NCI-H526 (cell line): ENCODE data around the gene C2CD3.
"Not testable (repeated sequence)": the region's sequence is repeated elsewhere in the genome, so short reads cannot be mapped to it uniquely, and the experiment has no call there.

Experiments used
- DNase-seq, 2 experiments: peaks; one replicate each; lab custom pipeline; 2025; lab: John Stamatoyannopoulos, UW

C2CD3 gene

DNA sequence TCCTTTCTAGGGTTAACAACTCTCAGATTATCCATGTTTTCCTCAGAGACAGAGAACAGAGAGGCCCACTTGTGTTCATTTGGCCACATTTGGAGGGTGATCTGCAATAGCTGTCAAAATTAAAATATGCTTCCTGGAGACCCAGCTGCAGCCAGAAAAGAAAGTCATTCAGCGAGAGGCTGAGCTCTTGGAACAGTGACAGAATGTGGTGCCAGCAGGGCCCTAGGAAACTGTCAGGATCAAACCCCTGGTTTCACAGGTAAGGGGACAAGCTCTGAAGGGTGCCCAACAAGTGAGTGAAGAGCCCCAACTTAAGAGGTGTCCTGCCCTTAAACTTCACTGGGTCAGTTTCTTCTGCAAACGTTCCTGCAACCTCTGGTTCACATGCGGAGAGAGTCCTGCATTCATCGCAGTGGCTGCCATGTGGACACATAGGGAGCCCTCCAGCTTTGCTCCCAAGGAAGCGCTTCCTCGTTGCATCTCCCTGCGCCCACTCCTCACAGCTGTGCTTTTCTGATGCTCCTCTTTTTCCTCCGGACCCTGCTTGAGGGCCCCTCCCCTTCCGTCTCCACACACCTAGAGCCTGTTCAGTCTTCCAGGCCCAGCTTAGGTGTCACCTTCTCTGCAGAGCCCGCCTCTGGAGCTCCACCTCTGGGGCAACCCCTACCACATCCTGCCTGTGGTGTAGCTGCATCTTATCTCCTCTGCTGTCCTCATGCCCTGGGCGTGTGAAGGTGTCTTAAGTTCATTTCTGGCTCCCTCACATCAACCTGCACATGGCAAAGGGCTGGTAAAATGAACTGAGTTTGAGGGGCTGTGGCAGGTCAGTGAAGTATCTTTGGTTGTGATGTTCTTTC is 165.8 kb downstream of the C2CD3 start:
- DNase-seq, result no peak

DNA sequence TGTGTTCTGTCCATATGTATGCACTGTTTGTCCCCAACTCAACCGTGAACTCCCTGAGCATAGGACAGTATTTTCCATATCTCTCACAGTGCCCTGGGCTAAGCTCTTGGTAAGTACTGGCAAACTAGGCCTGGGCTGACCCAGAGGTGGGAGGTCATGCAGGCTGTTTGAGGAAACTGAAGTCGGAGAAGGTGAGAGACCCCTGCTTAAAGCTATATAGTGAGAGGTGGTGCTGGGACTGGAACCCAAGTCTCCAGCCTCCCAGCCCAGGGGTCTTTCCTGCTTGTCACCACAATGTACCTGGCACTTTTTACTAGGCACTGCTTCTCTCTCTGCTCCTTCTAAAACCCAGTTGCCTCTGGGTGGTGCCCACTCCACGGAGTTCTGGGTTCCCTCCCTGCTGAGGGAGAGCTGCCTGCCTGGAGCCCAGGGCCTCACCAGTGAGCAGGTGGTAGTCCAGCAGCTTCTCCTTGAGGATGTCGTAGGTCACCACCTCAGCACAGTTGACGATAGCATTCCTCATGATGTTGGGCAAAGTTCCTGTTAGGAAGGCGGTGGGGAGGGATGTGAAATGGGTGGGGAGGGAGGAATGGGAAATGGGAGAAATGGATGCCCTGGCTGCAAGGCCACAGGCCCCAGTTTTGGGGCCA is 166.6 kb downstream of the C2CD3 start:
- no peak for DNase-seq

DNA sequence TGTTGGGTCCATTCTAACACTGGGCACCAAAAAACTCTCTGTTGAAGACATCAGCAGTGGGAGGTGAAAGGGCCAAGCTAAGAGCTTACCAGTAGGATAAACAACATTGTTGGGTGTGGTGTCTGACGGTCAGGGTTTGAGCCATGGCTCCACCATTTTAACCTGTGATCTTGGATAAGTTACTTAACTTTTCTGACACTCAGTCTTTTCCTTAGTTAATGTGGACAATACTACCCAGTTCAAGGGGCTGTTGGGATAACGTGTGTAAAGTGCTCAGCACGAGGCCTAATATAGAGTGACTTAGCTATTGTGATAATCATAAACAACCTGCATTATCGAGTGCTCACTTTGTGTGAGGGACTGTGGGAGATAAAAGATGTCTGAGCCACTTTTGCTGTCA is 168.0 kb downstream of the C2CD3 start:
- no peak for DNase-seq

DNA sequence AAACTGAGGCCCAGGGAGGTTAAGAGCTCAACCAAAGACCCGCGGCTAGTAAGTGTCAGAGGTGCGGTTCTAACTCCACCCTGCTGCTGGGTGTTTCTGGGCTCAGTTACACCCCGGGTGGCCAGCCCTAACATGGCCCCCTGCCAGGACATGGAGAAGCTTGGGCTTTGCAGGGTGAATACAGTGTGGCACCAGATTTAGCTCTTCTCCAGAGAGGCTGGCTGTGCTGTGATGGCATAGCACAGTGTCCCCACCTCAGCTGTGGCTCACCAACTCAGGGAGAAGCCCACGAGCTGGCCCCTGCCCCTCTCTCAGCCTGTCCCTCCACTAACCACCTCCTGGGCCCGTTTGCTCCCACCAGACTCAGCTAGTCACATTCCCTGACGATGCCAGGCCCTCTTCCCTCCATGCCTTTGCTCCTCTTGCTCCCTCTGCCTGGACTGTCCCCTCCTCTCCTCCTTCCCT is 168.9 kb downstream of the C2CD3 start:
- no peak for DNase-seq

DNA sequence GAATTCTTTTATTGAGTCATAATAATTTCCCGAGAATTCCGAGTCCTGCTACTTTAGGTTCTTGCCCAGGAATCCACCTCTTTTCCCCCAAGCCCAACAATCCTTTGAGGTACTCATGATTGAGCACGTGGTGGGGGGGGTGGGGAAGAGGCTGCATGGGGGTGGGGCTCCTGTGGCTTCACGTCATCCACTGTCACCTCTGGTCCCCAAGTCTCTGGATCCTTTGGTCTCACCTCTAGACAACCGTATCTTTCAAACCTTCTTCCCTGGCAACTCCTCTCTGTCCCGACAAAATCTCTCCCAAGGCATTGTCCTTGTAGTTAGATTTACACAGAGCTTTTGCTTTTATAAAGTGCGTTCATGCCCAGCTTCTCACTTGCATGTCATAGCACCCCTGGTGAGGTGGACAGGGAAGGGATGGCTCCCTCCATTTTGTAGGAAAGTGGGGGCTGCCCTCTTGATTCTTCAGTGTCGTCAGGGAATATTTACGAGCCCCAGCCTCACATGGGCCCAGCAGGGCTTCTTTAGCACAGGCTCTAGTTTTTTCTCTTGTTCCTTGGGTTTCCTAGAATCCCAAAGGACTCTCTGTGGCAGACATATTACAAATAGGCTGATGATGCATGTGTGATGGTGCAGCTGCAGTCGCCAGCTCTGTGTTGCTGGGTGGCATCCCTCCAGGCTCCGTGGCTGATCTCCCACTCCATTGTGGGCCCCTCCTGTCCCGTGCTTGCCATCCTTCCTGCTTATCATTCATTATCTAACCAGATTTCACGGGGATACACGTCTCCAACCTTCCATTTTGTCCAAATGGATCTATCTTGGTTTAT is 170.3 kb downstream of the C2CD3 start:
- DNase-seq, result no peak

DNA sequence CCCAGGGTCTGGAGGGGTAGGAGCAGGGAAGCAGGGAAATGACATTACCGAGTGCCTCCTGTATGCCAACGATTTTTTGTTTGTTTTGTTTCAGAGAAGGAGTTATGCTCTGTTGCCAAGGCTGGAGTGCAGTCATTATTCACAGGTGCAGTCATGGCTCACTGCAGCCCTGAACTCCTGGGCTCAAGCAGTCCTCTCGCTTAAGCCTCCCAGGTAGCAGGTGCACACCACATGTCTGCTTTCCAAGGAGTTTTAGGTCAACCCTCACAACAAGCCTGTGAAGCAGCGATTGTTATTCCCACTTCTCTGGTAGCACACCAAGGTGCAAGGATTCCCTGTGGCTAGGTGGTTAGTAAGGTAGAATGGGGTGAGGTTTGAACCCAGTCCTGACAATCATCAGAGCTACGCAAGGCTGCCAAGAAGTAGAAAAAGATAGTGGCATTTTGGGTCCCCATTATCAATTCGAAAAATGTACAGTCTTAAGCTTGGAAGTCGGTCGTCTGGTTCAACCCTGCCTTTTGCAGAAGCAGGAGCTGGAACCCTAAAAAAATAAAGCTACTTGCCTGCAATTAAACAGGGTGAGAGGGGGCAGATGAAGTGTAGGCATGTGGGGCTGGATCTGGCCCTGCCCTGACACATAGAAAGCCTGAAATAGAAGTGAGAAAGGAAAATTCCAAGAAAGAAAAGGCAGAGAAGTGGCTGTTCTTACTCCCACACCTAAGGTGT is 171.1 kb downstream of the C2CD3 start:
- peak in 1 of 2 experiments; percentile 32 for DNase-seq

DNA sequence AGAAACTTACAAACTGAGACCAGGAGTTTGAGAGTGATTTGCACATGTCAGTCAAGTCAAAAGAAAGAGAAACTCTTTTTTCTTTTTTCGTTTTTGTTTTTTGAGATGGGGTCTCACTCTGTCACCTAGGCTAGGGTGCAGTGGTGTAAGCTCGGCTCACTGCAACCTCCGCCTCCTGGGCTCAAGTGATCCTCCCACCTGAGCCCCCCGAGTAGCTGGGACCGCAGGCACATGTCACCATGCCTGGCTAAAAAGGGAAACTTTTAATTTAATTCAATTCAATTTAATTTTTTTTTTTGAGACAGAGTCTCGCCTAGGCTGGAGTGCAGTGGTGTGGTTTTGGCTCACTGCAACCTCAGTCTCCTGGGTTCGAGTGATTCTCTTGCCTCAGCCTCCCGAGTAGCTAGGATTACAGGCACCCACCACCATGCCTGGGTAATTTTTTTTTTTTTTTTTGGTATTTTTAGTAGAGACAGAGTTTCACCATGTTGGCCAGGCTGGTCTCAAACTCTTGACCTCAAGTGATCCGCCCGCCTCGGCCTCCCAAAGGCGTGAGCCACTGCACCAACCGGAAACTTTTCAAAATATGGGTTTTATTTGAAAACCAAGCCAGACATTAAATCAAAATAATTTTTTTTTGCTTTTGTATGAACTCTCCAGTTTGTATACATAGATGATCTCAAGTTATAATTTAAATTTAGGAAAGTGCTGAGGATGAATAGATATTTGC is 171.8 kb downstream of the C2CD3 start:
- no peak for DNase-seq

DNA sequence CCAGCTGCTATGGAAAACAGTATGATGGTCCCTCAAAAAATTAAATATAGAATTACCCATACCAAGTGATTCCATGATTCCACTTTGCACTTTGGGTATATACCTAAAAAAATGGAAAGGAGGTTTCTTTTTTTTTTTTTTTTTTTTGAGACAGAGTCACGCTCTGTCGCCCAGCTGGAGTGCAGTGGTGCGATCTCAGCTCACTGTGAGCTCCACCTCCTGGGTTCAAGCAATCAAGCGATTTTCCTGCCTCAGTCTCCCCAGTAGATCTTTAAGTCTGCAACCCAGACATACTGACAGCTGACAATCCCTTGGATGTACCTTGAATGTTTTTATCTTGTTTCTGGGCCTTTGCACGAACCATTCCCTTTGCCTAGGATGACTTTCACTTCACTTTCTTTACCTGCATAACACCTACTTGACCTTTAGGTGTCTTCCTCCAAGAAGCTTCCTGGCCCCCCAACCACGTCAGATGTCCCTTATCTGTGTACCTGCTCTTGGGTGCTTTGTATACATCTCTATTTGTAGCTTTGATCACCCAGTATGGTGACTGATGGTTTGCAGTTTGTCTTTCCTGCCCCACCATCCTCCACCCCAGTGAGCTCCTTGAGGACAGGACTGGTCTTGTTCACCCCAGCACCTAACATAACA is 173.6 kb downstream of the C2CD3 start:
- DNase-seq, result no peak

DNA sequence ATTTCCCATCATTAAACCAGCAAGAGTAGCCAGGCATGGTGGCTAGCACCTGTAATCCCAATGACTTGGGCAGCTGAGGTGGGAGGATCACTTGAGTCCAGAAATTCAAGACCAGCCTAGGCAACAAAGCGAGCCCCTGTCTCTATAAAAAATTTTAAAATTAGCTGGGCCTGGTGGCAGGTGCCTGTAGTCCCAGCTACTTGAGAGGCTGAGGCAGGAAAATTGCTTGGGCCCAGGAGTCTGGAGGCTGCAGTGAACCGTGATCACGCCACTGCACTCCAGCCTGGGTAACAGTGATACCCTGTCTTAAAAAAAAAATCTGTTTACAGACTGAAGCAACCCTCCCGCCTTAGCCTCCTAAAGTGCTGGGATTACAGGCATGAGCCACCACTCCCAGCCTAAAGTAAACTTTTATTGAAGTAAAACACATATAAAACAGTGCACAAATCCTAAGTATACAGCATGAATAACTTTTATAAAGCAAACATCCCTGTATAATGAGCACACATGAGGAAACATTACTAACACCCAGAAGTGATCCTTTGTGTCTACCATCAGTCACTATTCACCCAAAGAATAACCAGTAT is 174.5 kb downstream of the C2CD3 start:
- DNase-seq, result no peak

DNA sequence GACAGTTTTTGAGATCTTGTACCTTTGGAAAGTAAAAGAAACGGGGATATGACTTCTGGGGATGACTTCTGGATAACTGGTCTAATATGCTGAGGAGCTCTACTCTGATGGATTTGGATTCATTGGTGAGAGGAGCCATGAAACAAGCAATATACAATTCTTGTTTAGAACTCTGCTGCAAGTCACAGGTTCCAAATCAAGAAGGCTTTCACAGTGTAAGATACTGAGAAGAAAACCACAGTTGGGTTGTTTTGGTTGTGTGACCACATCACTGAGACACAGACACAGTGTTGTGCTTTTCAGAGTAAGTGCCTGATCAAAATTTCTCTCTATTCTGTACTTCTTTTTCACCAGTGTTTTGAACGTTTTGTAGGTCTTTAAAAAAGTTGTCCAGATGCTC is 175.1 kb downstream of the C2CD3 start:
- no peak for DNase-seq

DNA sequence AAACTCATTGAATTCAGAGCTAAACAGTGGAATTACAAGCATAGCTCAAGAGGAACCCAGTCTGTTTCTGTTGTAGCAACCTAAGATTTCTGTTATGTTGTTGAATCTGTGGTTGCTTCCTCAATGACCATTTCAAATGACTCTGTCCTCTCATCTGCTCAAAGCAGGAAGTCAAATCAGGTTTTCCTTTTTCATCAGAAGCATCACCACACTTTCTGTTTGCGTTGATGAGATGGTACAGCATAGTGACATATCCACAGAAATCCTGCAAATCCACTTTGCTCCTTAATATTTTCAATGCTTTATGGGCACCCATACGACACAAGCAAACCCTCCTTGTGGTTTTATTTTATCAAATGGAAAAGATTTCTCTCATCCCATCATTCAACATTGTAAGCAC is 175.6 kb downstream of the C2CD3 start:
- no peak for DNase-seq

DNA sequence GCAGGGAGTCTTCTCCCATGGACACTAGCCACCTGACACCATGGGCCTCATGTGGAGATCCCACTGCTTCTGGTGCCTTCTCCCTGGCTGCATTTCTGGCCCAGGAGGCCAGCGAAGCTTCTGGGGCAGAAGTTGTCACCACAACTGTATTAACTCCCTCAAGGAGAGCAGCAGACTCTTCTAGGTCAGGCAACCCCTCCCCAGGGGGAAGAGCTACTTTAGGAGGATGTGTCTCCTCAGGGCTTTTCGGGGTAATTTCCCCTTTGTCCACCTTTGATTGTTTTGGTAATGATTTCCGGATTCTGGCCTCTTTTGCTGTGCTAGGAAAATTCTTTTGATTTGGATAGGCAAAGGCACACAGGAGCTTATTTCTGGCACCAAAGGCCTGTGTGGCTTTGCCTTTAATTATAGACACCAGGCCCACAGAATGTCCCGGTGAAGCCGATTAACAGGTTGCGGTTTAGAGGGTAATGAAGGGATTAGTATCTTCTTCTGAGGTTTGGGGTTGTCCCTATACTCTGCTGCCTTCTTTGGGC is 179.3 kb downstream of the C2CD3 start:
- no peak for DNase-seq

DNA sequence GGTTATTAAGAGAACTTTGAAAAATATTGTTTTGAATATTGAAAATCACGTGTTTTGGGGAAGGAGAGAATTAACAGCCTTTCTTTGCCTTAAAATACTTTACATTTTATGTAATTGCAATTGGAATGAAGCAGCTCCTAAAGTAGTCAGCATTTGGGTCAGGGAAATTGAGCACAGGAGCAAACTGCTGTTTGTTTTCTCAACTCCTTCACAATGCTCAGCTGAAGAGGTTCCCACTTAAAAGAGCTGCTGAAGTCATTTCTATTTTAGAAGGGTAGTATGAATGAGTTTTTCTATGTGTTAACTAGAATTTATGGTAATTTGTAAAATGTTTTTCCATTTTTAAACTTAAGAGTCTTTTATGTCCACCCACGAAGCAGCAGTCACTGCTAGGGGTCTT is 180.1 kb downstream of the C2CD3 start:
- no peak for DNase-seq

DNA sequence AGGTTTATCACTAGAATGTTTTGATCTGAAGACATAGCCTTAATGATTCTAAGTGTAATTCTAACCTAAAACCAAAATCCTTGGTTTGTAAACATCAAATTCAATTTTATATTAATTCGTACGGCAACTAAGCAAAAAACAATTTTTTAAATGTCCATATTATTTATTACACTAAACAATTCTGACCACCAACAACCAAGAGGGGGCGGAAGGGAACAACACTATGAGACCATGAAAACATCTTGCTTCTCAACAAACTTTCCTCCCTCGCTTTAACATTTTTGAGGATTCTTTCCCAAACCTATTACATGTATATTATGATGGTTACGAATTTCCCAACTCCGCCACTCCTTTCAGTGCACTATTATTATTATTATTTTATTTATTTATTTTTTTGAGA is 181.6 kb downstream of the C2CD3 start:
- no peak for DNase-seq

DNA sequence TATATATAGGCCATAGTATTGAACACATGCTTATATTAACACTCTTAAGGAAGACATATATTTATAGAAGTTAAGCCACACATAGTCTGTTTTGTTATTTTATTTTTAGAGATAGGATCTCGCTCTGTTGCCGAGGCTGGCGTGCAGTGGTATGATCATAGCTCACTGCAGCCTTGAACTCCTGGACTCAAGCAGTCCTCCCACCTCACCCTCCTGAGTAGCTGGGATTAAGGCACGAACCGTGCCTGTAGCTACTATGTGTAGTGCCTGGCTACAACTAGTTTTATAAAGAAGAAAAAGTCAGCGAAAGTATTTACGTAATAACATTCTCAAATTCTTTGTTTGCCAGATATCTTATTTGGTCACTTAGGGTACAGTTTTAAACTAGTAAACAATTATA is 182.6 kb downstream of the C2CD3 start:
- no peak for DNase-seq

DNA sequence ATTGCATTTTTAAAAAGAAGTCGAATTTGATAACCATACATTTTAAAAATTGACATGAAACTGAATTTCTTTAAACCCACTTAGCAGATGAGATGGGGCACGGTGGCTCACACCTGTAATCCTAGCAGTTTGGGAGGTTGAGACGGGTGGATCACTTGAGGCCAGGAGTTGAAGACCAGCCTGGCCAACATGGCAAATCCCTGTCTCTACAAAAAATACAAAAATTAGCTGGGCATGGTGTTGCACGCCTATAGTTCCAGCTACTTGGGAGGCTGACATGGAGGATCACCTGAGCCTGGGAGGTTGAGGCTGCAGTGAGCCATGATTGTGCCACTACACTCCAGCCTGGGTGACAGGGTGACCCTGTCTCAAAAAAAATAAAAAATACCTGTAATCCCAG is 185.1 kb downstream of the C2CD3 start:
- DNase-seq, result not testable (repeated sequence)

DNA sequence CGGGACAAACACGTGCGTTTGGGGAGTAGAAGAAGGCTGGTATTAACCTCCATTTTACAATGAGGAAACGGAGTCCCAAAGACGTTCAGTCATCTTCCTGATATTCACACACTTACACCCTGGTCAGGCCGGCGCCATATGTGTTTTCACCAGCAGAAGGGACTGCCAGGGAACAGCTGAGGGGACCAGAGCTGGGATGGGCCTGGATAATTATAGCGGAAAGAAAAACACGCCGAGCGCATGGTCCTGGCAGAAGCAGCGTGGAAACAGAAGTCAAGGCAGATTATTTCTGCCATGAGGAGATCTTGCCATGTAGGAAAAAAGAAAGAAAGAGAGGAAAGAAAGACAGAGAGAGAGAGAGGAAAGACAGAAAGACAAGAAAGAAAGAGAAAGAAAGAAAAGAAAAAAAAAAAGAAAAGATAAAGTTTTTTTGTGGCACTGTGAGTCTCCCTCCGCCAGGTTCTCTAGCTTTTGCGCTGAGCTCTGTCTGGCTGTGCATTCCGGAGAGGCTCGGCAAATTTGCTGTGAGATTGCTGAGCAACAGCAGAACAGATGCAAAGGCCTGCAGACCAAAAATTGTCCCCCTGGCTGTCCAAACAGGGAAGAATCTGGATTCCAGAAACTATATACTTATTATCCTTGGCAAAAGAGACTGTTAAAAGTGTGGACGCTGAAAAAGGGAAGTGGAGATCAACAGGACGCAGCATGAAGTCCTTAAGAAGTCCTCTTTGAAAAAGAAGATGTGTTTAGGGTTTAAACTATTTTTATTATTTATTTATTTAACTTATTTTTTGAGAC is 186.9 kb downstream of the C2CD3 start:
- peak in 1 of 2 experiments; percentile 14 for DNase-seq

DNA sequence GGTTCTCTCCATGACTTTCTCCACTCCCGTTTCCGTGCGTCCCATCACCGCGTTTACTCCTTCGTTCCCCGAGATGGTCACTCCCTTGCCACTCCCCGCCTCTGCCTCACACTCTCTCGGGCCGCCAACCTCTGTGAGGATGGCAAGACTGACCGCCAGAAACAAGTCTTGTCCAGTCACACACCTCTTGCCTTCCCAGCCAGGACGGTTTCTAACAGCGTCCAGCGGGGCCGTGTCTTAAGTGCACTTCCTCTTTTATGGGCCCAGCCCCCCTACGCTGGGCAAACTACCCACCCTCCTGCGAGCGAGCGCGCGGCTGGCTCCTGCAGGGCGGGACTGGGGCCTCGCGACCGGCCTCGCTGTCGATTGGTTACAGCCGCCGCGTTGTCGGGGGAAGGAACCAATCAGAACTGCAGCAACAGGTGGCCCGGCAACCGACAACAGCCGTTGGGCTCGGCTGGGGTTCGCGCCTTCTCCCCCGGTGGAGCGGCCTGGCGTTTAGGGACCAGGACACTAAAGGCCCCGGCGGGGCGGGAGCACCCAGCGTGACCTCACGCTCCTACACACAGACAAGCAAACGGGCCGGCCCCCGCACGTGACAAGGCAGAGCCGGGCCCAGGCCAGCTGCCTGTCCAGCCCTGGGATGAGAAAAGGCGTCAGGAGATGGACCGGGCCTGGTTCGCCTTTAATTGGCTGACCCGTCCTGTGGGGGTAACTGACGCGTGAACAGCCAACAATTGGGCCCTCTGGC is 187.6 kb downstream of the C2CD3 start:
- peak; percentile 96 to 99 for DNase-seq
